IPS-15b (cell line): ENCODE measurements around the gene TTC39B.

ENCODE experiments used
- H3K27me3 ChIP-seq: one replicate; pipeline ENCODE4 v1.6.1; 2013; ENCODE audit warnings: low read length; ENCODE audit not compliant: control insufficient read depth, insufficient read depth
- H3K36me3 ChIP-seq: one replicate; pipeline ENCODE4 v1.6.1; 2013; ENCODE audit warnings: low read length; ENCODE audit not compliant: control insufficient read depth, insufficient read depth
- H3K4me1 ChIP-seq: one replicate; pipeline ENCODE4 v1.6.1; 2013; ENCODE audit warnings: mild to moderate bottlenecking, low read length; ENCODE audit not compliant: control insufficient read depth, insufficient read depth
- H3K4me3 ChIP-seq: one replicate; pipeline ENCODE4 v1.5.1; 2013; ENCODE audit warnings: low read depth, low read length
- H3K9ac ChIP-seq: one replicate; pipeline ENCODE4 v1.6.1; 2013; ENCODE audit warnings: low read depth, mild to moderate bottlenecking, low read length
- H3K9me3 ChIP-seq: one replicate; pipeline ENCODE4 v1.6.1; 2013; ENCODE audit warnings: mild to moderate bottlenecking, low read length; ENCODE audit not compliant: control insufficient read depth, insufficient read depth

TTC39B gene

GRCh38 chr9:15189481-15189880 lies 117.5 kb downstream of the TTC39B start:
- Histone ChIP-seq H3K9ac (no peak overlapping the region), H3K27me3 (no peaks in the 10 kb centered on the region), H3K4me3 (no peak overlapping the region), H3K4me1 (no peaks in the 10 kb centered on the region), H3K36me3 (peaks cover 3% of the 10 kb centered on the region), H3K9me3 (no peaks in the 10 kb centered on the region)

GRCh38 chr9:15187589-15187988 lies 119.4 kb downstream of the TTC39B start:
- Histone ChIP-seq H3K9ac (no peak overlapping the region), H3K9me3 (no peaks in the 10 kb centered on the region), H3K4me1 (no peaks in the 10 kb centered on the region), H3K36me3 (peaks cover 3% of the 10 kb centered on the region), H3K27me3 (no peaks in the 10 kb centered on the region), H3K4me3 (no peak overlapping the region)

GRCh38 chr9:15182730-15183129 lies 124.3 kb downstream of the TTC39B start:
- Histone ChIP-seq H3K36me3 (peaks cover 3% of the 10 kb centered on the region), H3K27me3 (no peaks in the 10 kb centered on the region), H3K9me3 (no peaks in the 10 kb centered on the region), H3K4me3 (no peak overlapping the region), H3K9ac (no peak overlapping the region), H3K4me1 (no peaks in the 10 kb centered on the region)

GRCh38 chr9:15182101-15182551 lies 124.9 kb downstream of the TTC39B start:
- no peaks in the 10 kb centered on the region for H3K4me1 ChIP-seq
- H3K27me3 ChIP-seq: no peaks in the 10 kb centered on the region
- no peaks in the 10 kb centered on the region for H3K9me3 ChIP-seq
- no peak overlapping the region for H3K9ac ChIP-seq
- H3K36me3 ChIP-seq: peaks cover 3% of the 10 kb centered on the region
- H3K4me3 ChIP-seq: no peak overlapping the region

- peaks cover under 1% of the 10 kb centered on the region for H3K36me3 ChIP-seq
- no peaks in the 10 kb centered on the region for H3K9me3 ChIP-seq
- H3K27me3 ChIP-seq: no peaks in the 10 kb centered on the region
- H3K4me1 ChIP-seq: no peaks in the 10 kb centered on the region
- no peak overlapping the region for H3K9ac ChIP-seq
- H3K4me3 ChIP-seq: no peak overlapping the region
These were observed 126.9 kb downstream of the TTC39B start for GRCh38 chr9:15180124-15180523.

- no peak overlapping the region for H3K9ac ChIP-seq
- H3K27me3 ChIP-seq: no peaks in the 10 kb centered on the region
- H3K36me3 ChIP-seq: no peaks in the 10 kb centered on the region
- no peaks in the 10 kb centered on the region for H3K9me3 ChIP-seq
- no peak overlapping the region for H3K4me3 ChIP-seq
- H3K4me1 ChIP-seq: no peaks in the 10 kb centered on the region
These were observed 128.4 kb downstream of the TTC39B start for GRCh38 chr9:15178631-15179030.

- no peak overlapping the region for H3K4me3 ChIP-seq
- no peak overlapping the region for H3K9ac ChIP-seq
- H3K4me1 ChIP-seq: no peaks in the 10 kb centered on the region
- H3K27me3 ChIP-seq: no peaks in the 10 kb centered on the region
- no peaks in the 10 kb centered on the region for H3K36me3 ChIP-seq
- H3K9me3 ChIP-seq: no peaks in the 10 kb centered on the region
These were observed 130.2 kb downstream of the TTC39B start for GRCh38 chr9:15176836-15177235.

- Histone ChIP-seq H3K4me3 (no peak overlapping the region), H3K4me1 (no peaks in the 10 kb centered on the region), H3K9ac (no peak overlapping the region), H3K36me3 (no peaks in the 10 kb centered on the region), H3K9me3 (no peaks in the 10 kb centered on the region), H3K27me3 (no peaks in the 10 kb centered on the region)
These were observed 143.1 kb downstream of the TTC39B start for GRCh38 chr9:15163931-15164330.

GRCh38 chr9:15161753-15162152 lies 145.3 kb downstream of the TTC39B start:
- Histone ChIP-seq H3K9me3 (no peaks in the 10 kb centered on the region), H3K4me1 (no peaks in the 10 kb centered on the region), H3K4me3 (no peak overlapping the region), H3K27me3 (no peaks in the 10 kb centered on the region), H3K9ac (no peak overlapping the region), H3K36me3 (no peaks in the 10 kb centered on the region)

- H3K9ac ChIP-seq: no peak overlapping the region
- H3K27me3 ChIP-seq: no peaks in the 10 kb centered on the region
- H3K36me3 ChIP-seq: no peaks in the 10 kb centered on the region
- no peaks in the 10 kb centered on the region for H3K4me1 ChIP-seq
- H3K9me3 ChIP-seq: no peaks in the 10 kb centered on the region
- no peak overlapping the region for H3K4me3 ChIP-seq
These were observed 146.3 kb downstream of the TTC39B start for GRCh38 chr9:15160673-15161072.

GRCh38 chr9:15158064-15158463 lies 149.0 kb downstream of the TTC39B start:
- no peaks in the 10 kb centered on the region for H3K27me3 ChIP-seq
- no peak overlapping the region for H3K4me3 ChIP-seq
- H3K9me3 ChIP-seq: no peaks in the 10 kb centered on the region
- H3K9ac ChIP-seq: no peak overlapping the region
- H3K4me1 ChIP-seq: no peaks in the 10 kb centered on the region
- H3K36me3 ChIP-seq: no peaks in the 10 kb centered on the region

- no peak overlapping the region for H3K4me3 ChIP-seq
- H3K36me3 ChIP-seq: no peaks in the 10 kb centered on the region
- H3K4me1 ChIP-seq: no peaks in the 10 kb centered on the region
- H3K27me3 ChIP-seq: no peaks in the 10 kb centered on the region
- H3K9ac ChIP-seq: no peak overlapping the region
- H3K9me3 ChIP-seq: no peaks in the 10 kb centered on the region
These were observed 149.6 kb downstream of the TTC39B start for GRCh38 chr9:15157381-15157780.

GRCh38 chr9:15156241-15156640 lies 150.8 kb downstream of the TTC39B start:
- no peaks in the 10 kb centered on the region for H3K9me3 ChIP-seq
- H3K9ac ChIP-seq: no peak overlapping the region
- H3K4me1 ChIP-seq: no peaks in the 10 kb centered on the region
- H3K4me3 ChIP-seq: no peak overlapping the region
- no peaks in the 10 kb centered on the region for H3K27me3 ChIP-seq
- no peaks in the 10 kb centered on the region for H3K36me3 ChIP-seq
